Measurements from ENCODE around the gene PDGFC.

The PDGFC gene

GRCh38 chr4:156764145-156764544 is 207.5 kb downstream of the PDGFC start:
- no peak for ATAC-seq
- H3K36me3 Mint-ChIP-seq, result no peaks in the 10 kb centered on the region
- H3K4me1 Mint-ChIP-seq, result no peaks in the 10 kb centered on the region
- no peak overlapping the region for H3K27ac Mint-ChIP-seq
- no peaks in the 10 kb centered on the region for H3K9me3 Mint-ChIP-seq
- H3K27me3 Mint-ChIP-seq, result no peaks in the 10 kb centered on the region
- no peak overlapping the region for H3K4me3 Mint-ChIP-seq

DNA sequence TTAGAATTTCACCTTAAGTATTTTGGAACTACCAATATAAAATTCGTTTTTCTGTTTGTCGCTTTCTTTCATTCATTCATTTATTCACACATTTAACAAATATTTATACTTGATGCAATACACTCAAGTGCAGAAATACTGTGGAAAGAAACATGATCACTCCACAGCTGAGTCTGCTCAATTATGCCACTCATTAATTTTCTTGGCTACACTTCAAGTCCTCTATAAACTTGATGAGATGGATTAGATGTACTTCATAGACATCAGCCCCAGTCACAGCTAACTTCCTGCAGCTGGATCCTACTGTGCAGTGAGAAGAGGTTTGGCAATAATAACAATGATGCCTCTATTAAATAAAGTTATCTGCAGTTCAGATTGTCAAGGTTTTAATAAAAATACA is 208.1 kb downstream of the PDGFC start:
- H3K27me3 Mint-ChIP-seq, result no peaks in the 10 kb centered on the region
- H3K4me1 Mint-ChIP-seq, result no peaks in the 10 kb centered on the region
- H3K27ac Mint-ChIP-seq, result no peak overlapping the region
- no peak overlapping the region for H3K4me3 Mint-ChIP-seq
- no peaks in the 10 kb centered on the region for H3K36me3 Mint-ChIP-seq
- peaks cover under 1% of the 10 kb centered on the region for H3K9me3 Mint-ChIP-seq
- ATAC-seq, result no peak

- no peak overlapping the region for H3K4me3 Mint-ChIP-seq
- ATAC-seq, result no peak
- peaks cover 3% of the 10 kb centered on the region for H3K9me3 Mint-ChIP-seq
- no peaks in the 10 kb centered on the region for H3K27me3 Mint-ChIP-seq
- H3K4me1 Mint-ChIP-seq, result no peaks in the 10 kb centered on the region
- H3K27ac Mint-ChIP-seq, result no peak overlapping the region
- H3K36me3 Mint-ChIP-seq, result no peaks in the 10 kb centered on the region
Observed at GRCh38 chr4:156762851-156763250, 208.7 kb downstream of the PDGFC start.

- Mint-ChIP-seq H3K4me3 (no peak overlapping the region), H3K9me3 (peaks cover 3% of the 10 kb centered on the region), H3K4me1 (no peaks in the 10 kb centered on the region), H3K36me3 (no peaks in the 10 kb centered on the region), H3K27ac (no peak overlapping the region), H3K27me3 (no peaks in the 10 kb centered on the region)
- ATAC-seq, result no peak
Observed at GRCh38 chr4:156756118-156756517, 215.5 kb downstream of the PDGFC start.

- Mint-ChIP-seq H3K4me3 (no peak overlapping the region), H3K9me3 (peaks cover 3% of the 10 kb centered on the region), H3K36me3 (no peaks in the 10 kb centered on the region), H3K27me3 (no peaks in the 10 kb centered on the region), H3K27ac (no peak overlapping the region), H3K4me1 (no peaks in the 10 kb centered on the region)
- ATAC-seq, result no peak
Observed at GRCh38 chr4:156754832-156755570, 216.6 kb downstream of the PDGFC start.

GRCh38 chr4:156751486-156751885 is 220.1 kb downstream of the PDGFC start:
- no peak for ATAC-seq
- no peak overlapping the region for H3K4me3 Mint-ChIP-seq
- no peaks in the 10 kb centered on the region for H3K27me3 Mint-ChIP-seq
- H3K27ac Mint-ChIP-seq, result no peak overlapping the region
- H3K9me3 Mint-ChIP-seq, result no peaks in the 10 kb centered on the region
- H3K36me3 Mint-ChIP-seq, result no peaks in the 10 kb centered on the region
- H3K4me1 Mint-ChIP-seq, result no peaks in the 10 kb centered on the region

DNA sequence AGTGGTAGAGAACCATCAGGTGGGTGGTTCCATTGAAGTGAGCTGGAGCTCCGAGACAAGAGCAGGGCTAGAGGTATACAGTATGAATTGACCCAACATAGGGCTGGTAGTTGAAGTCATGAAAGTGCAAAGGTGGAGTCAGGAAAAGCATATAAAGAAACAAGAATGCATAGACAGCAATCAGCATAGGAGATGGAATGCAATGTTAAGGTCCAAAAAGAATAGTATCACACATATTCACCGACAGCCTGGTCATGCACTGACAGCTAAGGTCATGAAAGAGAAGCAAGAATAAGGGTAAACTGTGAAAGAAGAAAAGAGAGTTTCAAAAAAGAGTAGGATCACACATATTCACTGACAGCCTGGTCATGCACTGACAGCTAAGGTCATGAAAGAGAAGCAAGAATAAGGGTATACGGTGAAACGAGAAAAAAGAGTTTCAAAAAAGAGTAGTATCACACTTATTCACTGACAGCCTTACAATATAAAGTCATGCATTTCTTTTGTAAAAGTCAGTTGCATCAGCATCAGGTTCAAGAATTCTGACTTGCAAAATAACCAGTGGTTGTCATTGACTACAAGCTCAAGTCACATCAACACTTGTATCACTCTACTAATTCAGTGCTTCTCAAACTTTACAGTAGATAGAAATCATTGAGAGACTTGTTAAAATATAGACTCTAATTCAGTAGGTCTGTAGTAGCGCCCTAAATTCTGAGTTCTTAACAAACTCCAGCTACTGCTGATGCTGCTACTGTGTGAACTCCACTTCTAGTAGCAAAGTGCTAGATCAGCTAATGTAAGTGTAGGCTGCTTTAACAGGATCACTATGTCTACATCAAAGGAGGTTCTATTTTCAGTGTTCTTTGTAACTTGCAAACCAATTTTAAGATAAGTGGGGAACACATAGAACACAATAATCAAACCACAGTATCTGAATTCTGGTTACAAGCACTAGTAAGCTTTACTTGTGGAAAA is 221.9 kb downstream of the PDGFC start:
- no peak for ATAC-seq
- H3K27me3 Mint-ChIP-seq, result no peaks in the 10 kb centered on the region
- no peak overlapping the region for H3K4me3 Mint-ChIP-seq
- H3K9me3 Mint-ChIP-seq, result no peaks in the 10 kb centered on the region
- H3K27ac Mint-ChIP-seq, result no peak overlapping the region
- H3K36me3 Mint-ChIP-seq, result no peaks in the 10 kb centered on the region
- no peaks in the 10 kb centered on the region for H3K4me1 Mint-ChIP-seq

DNA sequence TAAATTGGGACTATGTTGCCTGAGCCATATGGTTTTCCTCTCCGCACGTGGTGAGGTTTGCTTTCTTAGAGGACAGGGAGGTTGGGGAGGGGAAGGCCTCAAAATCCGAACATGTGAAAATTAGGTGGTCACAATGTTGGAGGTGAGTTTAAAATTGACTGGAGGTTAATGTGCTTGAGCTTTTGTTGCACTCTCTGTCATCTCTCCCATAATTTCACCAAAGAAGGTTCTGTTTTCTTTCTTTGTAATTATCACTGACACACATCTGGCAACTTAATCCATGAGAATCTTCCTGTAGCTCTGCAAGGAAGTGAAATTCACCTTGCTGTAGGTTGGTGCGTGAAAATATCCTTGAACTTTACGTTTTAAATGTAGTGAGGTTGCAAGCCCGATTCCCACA is 225.5 kb downstream of the PDGFC start:
- Mint-ChIP-seq H3K36me3 (no peaks in the 10 kb centered on the region), H3K27ac (no peak overlapping the region), H3K9me3 (peaks cover 5% of the 10 kb centered on the region), H3K27me3 (no peaks in the 10 kb centered on the region), H3K4me3 (no peak overlapping the region), H3K4me1 (no peaks in the 10 kb centered on the region)
- ATAC-seq, result no peak

- no peak for ATAC-seq
- Mint-ChIP-seq H3K27ac (no peak overlapping the region), H3K27me3 (no peaks in the 10 kb centered on the region), H3K4me1 (no peaks in the 10 kb centered on the region), H3K4me3 (no peak overlapping the region), H3K9me3 (peaks cover 8% of the 10 kb centered on the region), H3K36me3 (no peaks in the 10 kb centered on the region)
Observed at GRCh38 chr4:156738766-156739165, 232.8 kb downstream of the PDGFC start.

DNA sequence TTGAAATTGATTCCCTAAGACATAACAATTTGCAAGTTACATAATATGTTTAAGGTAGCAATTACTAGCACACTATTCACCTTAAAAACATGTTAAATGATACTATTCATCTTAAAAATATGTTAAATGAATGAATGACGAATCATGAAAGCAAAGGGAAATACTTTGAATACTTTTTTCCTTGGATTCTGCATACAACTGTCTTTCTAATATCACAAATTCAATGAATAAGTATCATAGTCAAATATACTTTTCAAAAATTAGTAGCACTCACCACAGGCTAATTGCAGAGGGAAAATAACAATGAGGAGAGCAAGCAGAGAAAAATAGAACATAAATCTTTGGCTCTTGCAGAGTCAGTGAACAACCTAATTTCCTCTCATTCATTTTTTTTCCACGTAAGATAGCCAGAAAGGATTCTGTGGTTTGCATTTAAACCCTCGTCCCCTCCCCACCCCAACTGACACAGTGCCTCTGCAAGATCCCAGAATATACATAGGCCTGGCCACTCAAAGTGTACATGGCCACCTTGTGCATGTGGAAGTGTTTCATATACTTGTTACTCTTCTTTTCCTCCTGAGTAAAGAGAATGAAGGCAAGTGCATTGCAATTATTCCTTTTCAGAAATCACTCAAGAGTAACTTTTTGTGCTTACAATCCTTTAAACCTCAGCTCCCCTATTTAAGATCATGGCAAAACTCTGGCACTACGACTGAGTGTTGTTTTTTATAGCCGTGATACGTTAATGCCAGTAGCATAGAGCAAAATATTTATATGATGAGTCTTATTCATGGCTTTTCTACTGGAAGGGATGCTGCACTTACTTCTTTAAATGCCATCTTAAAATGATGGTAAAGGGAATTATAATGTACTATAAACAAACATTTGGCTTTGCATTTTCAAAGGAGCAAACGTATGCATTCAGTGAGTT is 236.4 kb downstream of the PDGFC start:
- no peak overlapping the region for H3K4me3 Mint-ChIP-seq
- peaks cover 11% of the 10 kb centered on the region for H3K9me3 Mint-ChIP-seq
- H3K36me3 Mint-ChIP-seq, result no peaks in the 10 kb centered on the region
- H3K4me1 Mint-ChIP-seq, result no peaks in the 10 kb centered on the region
- no peak overlapping the region for H3K27ac Mint-ChIP-seq
- no peak for ATAC-seq
- H3K27me3 Mint-ChIP-seq, result no peaks in the 10 kb centered on the region

DNA sequence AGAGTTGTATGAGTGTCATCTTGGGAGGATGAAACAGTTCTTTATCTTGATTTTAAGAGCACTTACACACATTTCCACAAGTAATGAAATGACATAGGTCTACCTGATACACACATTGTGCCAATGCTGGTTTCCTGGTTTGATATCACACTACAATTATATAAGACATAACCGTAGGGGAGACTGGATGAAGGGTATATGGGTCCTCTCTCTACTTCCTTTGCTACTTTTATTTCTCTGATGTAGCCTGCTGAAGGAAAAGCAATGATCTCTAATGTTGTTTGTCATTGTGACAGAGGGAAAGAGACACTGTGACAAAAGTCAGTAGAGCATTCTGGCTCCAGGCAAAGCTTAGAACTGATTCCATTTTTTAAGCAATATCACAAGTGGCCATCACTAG is 238.0 kb downstream of the PDGFC start:
- Mint-ChIP-seq H3K9me3 (peaks cover 9% of the 10 kb centered on the region), H3K27me3 (no peaks in the 10 kb centered on the region)

DNA sequence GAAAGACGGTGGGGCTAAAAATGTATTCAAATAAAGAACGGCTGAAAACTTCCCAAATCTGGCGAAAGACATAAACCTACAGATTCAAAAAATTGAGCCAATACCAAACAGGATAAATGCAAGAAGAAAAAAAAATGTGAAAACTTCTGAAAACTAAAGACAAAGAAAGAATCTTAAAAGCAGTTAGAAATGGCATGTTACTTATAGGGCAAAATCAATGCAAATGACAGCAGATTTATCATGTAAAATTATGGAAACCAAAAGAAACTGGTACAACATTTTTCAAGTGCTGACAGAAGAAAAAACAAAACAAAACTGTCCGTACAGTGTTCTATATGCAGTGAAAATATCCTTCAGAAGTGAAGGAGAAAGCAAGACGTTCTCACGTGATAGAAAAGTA is 239.0 kb downstream of the PDGFC start:
- peaks cover 9% of the 10 kb centered on the region for H3K9me3 Mint-ChIP-seq
- H3K27me3 Mint-ChIP-seq, result no peaks in the 10 kb centered on the region
- no peaks in the 10 kb centered on the region for H3K4me1 Mint-ChIP-seq
- no peak overlapping the region for H3K27ac Mint-ChIP-seq
- no peak overlapping the region for H3K4me3 Mint-ChIP-seq
- ATAC-seq, result no peak
- H3K36me3 Mint-ChIP-seq, result no peaks in the 10 kb centered on the region

More for the DNA sequence above, 238.0 kb downstream of the PDGFC start:
- no peak for ATAC-seq
- Mint-ChIP-seq H3K4me1 (no peaks in the 10 kb centered on the region), H3K4me3 (no peak overlapping the region), H3K36me3 (no peaks in the 10 kb centered on the region), H3K27ac (no peak overlapping the region)

GRCh38 chr4:156729416-156729815 is 242.2 kb downstream of the PDGFC start:
- Mint-ChIP-seq H3K27ac (no peak overlapping the region), H3K27me3 (no peaks in the 10 kb centered on the region), H3K4me1 (no peaks in the 10 kb centered on the region), H3K4me3 (no peak overlapping the region), H3K9me3 (peaks cover 7% of the 10 kb centered on the region), H3K36me3 (no peaks in the 10 kb centered on the region)
- no peak for ATAC-seq

DNA sequence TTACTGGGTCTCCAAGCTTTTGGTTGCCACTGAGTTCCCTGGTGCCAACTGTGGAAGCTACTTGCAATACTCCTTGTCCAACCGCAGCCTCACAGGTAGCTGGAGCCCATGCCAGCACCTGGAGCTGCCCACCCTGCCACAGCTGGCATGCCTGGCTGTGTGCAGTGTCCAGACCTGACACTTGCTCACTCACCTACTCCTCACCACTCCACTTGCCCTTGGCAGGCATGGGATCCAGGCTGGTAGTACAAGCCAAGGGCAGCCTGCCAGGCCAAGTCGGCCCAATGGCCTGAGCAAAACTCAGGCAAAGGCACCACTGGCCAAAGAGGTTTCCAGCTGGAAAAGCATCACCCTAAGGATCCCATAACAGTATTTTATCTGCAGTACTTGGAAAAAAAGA is 246.3 kb downstream of the PDGFC start:
- ATAC-seq, result peak; percentile 25
- Mint-ChIP-seq H3K27ac (no peak overlapping the region), H3K27me3 (no peaks in the 10 kb centered on the region), H3K9me3 (peaks cover 4% of the 10 kb centered on the region), H3K4me1 (no peaks in the 10 kb centered on the region), H3K36me3 (no peaks in the 10 kb centered on the region), H3K4me3 (no peak overlapping the region)

Data from stimulated activated memory B cell treated with anti-CD40 and anti-IgM and Interleukin-4, amounts not matched to agents 10 μg/mL and 1 μg/mL and 100 μg/mL, for 72 hours (primary cell).